Endothelial cell of umbilical vein (primary cell): ENCODE measurements around the gene EDN1. TPM values are rescaled to one million over a fixed set of nuclear protein-coding genes. Genes with fewer than 3 reads are reported as not detected.

Experiments used
- BruUV-seq: library from RNA; stranded (reverse); fragments of 400-500 nt; replicated peaks from 2 replicates; lab custom pipeline; 2021; lab: Mats Ljungman, UMichigan
- CTCF ChIA-PET: fragments of 300-600, 350-600 bp; sonication (Branson Sonifier 250); formaldehyde crosslinking; loops from one replicate; lab custom pipeline; 2021; ENCODE audit warnings: antibody characterized with exemption, inconsistent platforms; lab: Charles Lee
- POLR2A ChIA-PET: fragments of 300-600, 350-600 bp; sonication (Branson Sonifier 250); formaldehyde crosslinking; loops from one replicate; lab custom pipeline; 2021; ENCODE audit warnings: antibody characterized with exemption, inconsistent platforms; lab: Charles Lee
- DNase-seq: peaks from one replicate; pipeline ENCODE4 v3.0.0-alpha.2; 2011; ENCODE audit warnings: low read depth, low spot score
- FAIRE-seq: peaks from 2 replicates; lab custom pipeline; 2011; peaks lifted over from hg19 to GRCh38; lab: Jason Lieb, UNC
- H2AFZ ChIP-seq: 2 replicates; pipeline ENCODE4 v1.6.0; 2012; ENCODE audit warnings: low read depth, low read length, control low read depth, inconsistent platforms
- H3K27ac ChIP-seq: 2 replicates; pipeline ENCODE4 v1.5.1; 2011; ENCODE audit warnings: low read depth, mild to moderate bottlenecking, control low read depth, low read length, moderate library complexity; ENCODE audit not compliant: insufficient read depth
- H3K27me3 ChIP-seq, 2 experiments: 2 replicates each; pipeline versions ENCODE4 v1.6.0 to v1.6.1; 2011; ENCODE audit warnings: low read length in 2 of 2, mixed read lengths in 1 of 2; ENCODE audit not compliant: control insufficient read depth in 2 of 2, insufficient read depth in 2 of 2
- H3K36me3 ChIP-seq, 2 experiments: 2 replicates in 1 of 2; 3 replicates in 1 of 2; pipeline ENCODE4 v1.5.1; 2011; ENCODE audit warnings: low read length in 2 of 2, mild to moderate bottlenecking in 1 of 2, moderate library complexity in 1 of 2; ENCODE audit not compliant: control insufficient read depth in 2 of 2, insufficient read depth in 2 of 2; ENCODE audit errors: extremely low read depth in 1 of 2
- H3K4me1 ChIP-seq: 3 replicates; pipeline ENCODE4 v1.5.1; 2011; ENCODE audit warnings: mild to moderate bottlenecking, low read length; ENCODE audit not compliant: control insufficient read depth, insufficient read depth; ENCODE audit errors: extremely low read depth
- H3K4me2 ChIP-seq: 2 replicates; pipeline ENCODE4 v1.6.1; 2011; ENCODE audit warnings: low read length, control low read depth, mixed read lengths; ENCODE audit not compliant: insufficient read depth
- H3K4me3 ChIP-seq, 3 experiments: fragments of 200-600 bp in 1 of 3; sonication (generic), shearing (Covaris generic) in 1 of 3; replicated peaks in 1 of 3; 2 replicates each; pipeline ENCODE4 v1.5.1; 2011 to 2016; ENCODE audit warnings: control low read depth in 3 of 3, low read length in 3 of 3, mild to moderate bottlenecking in 2 of 3, inconsistent platforms in 1 of 3, low read depth in 1 of 3, moderate library complexity in 1 of 3; ENCODE audit not compliant: insufficient read depth in 1 of 3
- H3K79me2 ChIP-seq: 2 replicates; pipeline ENCODE4 v1.6.0; 2012; ENCODE audit warnings: low read length, inconsistent platforms; ENCODE audit not compliant: control insufficient read depth, insufficient read depth
- H3K9ac ChIP-seq: replicated peaks from 2 replicates; pipeline ENCODE3; 2011; ENCODE audit warnings: low read length, control low read depth; ENCODE audit not compliant: insufficient read depth; ENCODE audit errors: extremely low read depth
- H3K9me1 ChIP-seq: replicated peaks from 3 replicates; pipeline ENCODE4 v1.6.0; 2011; ENCODE audit warnings: mild to moderate bottlenecking, low read length; ENCODE audit not compliant: control insufficient read depth, insufficient read depth; ENCODE audit errors: extremely low read depth
- H3K9me3 ChIP-seq: replicated peaks from 2 replicates; pipeline ENCODE4 v1.5.1; 2012; ENCODE audit warnings: low read length, inconsistent platforms; ENCODE audit not compliant: control insufficient read depth, insufficient read depth
- H4K20me1 ChIP-seq: replicated peaks from 2 replicates; pipeline ENCODE3; 2011; ENCODE audit warnings: mild to moderate bottlenecking, low read length; ENCODE audit not compliant: control insufficient read depth, insufficient read depth; ENCODE audit errors: extremely low read depth
- CTCF ChIP-seq, 2 donors: IDR thresholded peaks; 1 replicate in 1 of 2; 2 replicates in 1 of 2; pipeline ENCODE4 v1.5.1; 2011; ENCODE audit warnings: low read length in 2 of 2, mild to moderate bottlenecking in 2 of 2, moderate library complexity in 2 of 2, control low read depth in 1 of 2, inconsistent platforms in 1 of 2, low read depth in 1 of 2; ENCODE audit not compliant: insufficient read depth in 1 of 2; ENCODE audit errors: extremely low read depth in 1 of 2
- EZH2 ChIP-seq: IDR thresholded peaks from 2 replicates; pipeline ENCODE4 v1.6.1; 2012; ENCODE audit warnings: borderline replicate concordance, low read depth, mild to moderate bottlenecking, moderate library complexity, low read length, inconsistent platforms; ENCODE audit not compliant: severe bottlenecking
- FOS ChIP-seq: IDR thresholded peaks from 2 replicates; pipeline ENCODE4 v1.6.1; 2011; ENCODE audit warnings: mild to moderate bottlenecking, low read length, moderate library complexity, borderline replicate concordance; ENCODE audit not compliant: insufficient read depth
- GATA2 ChIP-seq: IDR thresholded peaks from 2 replicates; pipeline ENCODE4 v1.7.0; 2011; ENCODE audit warnings: low read depth, mild to moderate bottlenecking, moderate library complexity, mixed read lengths, low read length; ENCODE audit not compliant: insufficient read length, insufficient read depth
- JUN ChIP-seq: IDR thresholded peaks from 2 replicates; pipeline ENCODE4 v1.6.1; 2011; ENCODE audit warnings: borderline replicate concordance, low read depth; ENCODE audit not compliant: insufficient read length, insufficient read depth
- MAX ChIP-seq: IDR thresholded peaks from 2 replicates; pipeline ENCODE4 v1.6.1; 2011; ENCODE audit not compliant: insufficient read depth, insufficient read length
- MYC ChIP-seq: IDR thresholded peaks from one replicate; pipeline ENCODE4 v1.6.1; 2011; ENCODE audit warnings: mild to moderate bottlenecking, low read depth, low read length
- POLR2A ChIP-seq: IDR thresholded peaks from 2 replicates; pipeline ENCODE4 v1.6.1; 2012; ENCODE audit warnings: low read depth, mild to moderate bottlenecking, control low read depth, low read length
- POLR2AphosphoS5 ChIP-seq: IDR thresholded peaks from 2 replicates; pipeline ENCODE4 v1.6.1; 2012; ENCODE audit warnings: low read depth, mild to moderate bottlenecking, control low read depth, low read length, moderate library complexity; ENCODE audit not compliant: insufficient read depth
- dilution Hi-C: fragments of 300-500 bp; cut with MboI; formaldehyde crosslinking; loops from one replicate; pipeline ENCODE4 v1.15.0; 2019; ENCODE audit warnings: low sequenced_read_pairs; ENCODE audit not compliant: extremely low pct_ligation_motif_present
- intact Hi-C: fragments of 100-400 bp; cut with micrococcal nuclease; formaldehyde crosslinking; loops from one replicate; pipeline ENCODE4 v1.10.0; 2022
- polyA plus RNA-seq, 4 experiments: library from polyadenylated mRNA; depleted of rRNA in 3 of 4; stranded (reverse) in 3 of 4; unstranded in 1 of 4; fragments of >200 nt; gene quantifications; 2 replicates each; pipeline versions ENCODE4 v1.2.1 to v1.2.3, GENCODE V29; 2011 to 2012; ENCODE audit warnings: missing spikeins in 1 of 4
- total RNA-seq: library from RNA; stranded (reverse); gene quantifications from 2 replicates; pipeline ENCODE4 v1.2.3, GENCODE V29; 2021

EDN1 gene
- total and polyA plus RNA-seq, 2 donors (not counting 3 experiments of a cell fraction or from before 2014, with no cell fraction given), result 493 to 498 TPM

GRCh38 chr6:12263403-12263802 lies 26.8 kb upstream of the EDN1 start:
- no peak overlapping the region for H3K9ac ChIP-seq
- H2AFZ ChIP-seq, result no peak overlapping the region
- intact Hi-C loops, result no loop called here
- no peaks in the 10 kb centered on the region for H3K27me3 ChIP-seq
- H3K36me3 ChIP-seq, result no peaks in the 10 kb centered on the region
- H4K20me1 ChIP-seq, result no peaks in the 10 kb centered on the region
- no peaks in the 10 kb centered on the region for H3K79me2 ChIP-seq
- no peaks in the 10 kb centered on the region for H3K9me3 ChIP-seq
- DNase-seq (no peak), FAIRE-seq (no peak)
- ChIA-PET CTCF (interaction anchor here (1.2 to 1.8 kb wide), 3 partner anchors 17 to 680 kb away, joined by 3 to 5 read pairs (median 3); no protein-coding TSS in a partner anchor), POLR2A (interaction anchor here (0.7 kb wide), 1 partner anchor 707 kb away, joined by 6 read pairs; no protein-coding TSS in a partner anchor)
- TF ChIP-seq GATA2 (no peak), JUN (no peak), EZH2 (no peak), MAX (no peak), FOS (no peak), POLR2A (no peak), MYC (no peak), POLR2AphosphoS5 (no peak), CTCF (IDR thresholded peaks at IDR 0.05; ENCODE audit: extremely low read depth in 1 of 2, insufficient read depth in 1 of 2, low read depth in 1 of 2, low read length in 2 of 2) (no peak)
- no TSS peak for BruUV-seq
- no peak overlapping the region for H3K4me3 ChIP-seq
- no peak overlapping the region for H3K4me2 ChIP-seq
- H3K9me1 ChIP-seq, result no peaks in the 10 kb centered on the region
- H3K4me1 ChIP-seq, result no peaks in the 10 kb centered on the region
- H3K27ac ChIP-seq, result no peak overlapping the region
- dilution Hi-C loops, result no loop called here
